Progenitor cell of endocrine pancreas (in vitro differentiated cells): Measurements from ENCODE around the gene PAWR. TPM values are rescaled to one million over a fixed set of nuclear protein-coding genes. Genes with fewer than 3 reads are reported as not detected.

Source experiments
- DNase-seq: peaks from one replicate; pipeline ENCODE4 v3.0.0; 2021; ENCODE audit warnings: low spot score; ENCODE audit not compliant: unreplicated experiment
- H3K27ac Mint-ChIP-seq: 2 replicates; pipeline ENCODE4 v1.8.0; 2021; ENCODE audit warnings: mild to moderate bottlenecking, moderate library complexity, mixed read lengths
- H3K27me3 Mint-ChIP-seq: 2 replicates; pipeline ENCODE4 v1.8.0; 2021; ENCODE audit warnings: mixed read lengths
- H3K36me3 Mint-ChIP-seq: 2 replicates; pipeline ENCODE4 v1.8.0; 2022; ENCODE audit warnings: mixed read lengths; ENCODE audit not compliant: insufficient read depth
- H3K4me1 Mint-ChIP-seq: 2 replicates; pipeline ENCODE4 v1.8.0; 2021; ENCODE audit warnings: low read depth, mixed read lengths
- H3K4me3 Mint-ChIP-seq: 2 replicates; pipeline ENCODE4 v1.8.0; 2021; ENCODE audit warnings: low read depth, mild to moderate bottlenecking, moderate library complexity, mixed read lengths
- H3K9me3 Mint-ChIP-seq: 2 replicates; pipeline ENCODE4 v1.8.0; 2021; ENCODE audit warnings: low read depth, mixed read lengths
- CTCF ChIP-seq: fragments of 200-600 bp; sonication (generic); IDR thresholded peaks from one replicate; pipeline ENCODE4 v1.5.0; 2021; ENCODE audit warnings: antibody characterized with exemption, mild to moderate bottlenecking; ENCODE audit not compliant: unreplicated experiment
- total RNA-seq: library from RNA; stranded (reverse); gene quantifications from 2 replicates; pipeline ENCODE4 v1.2.1, GENCODE V29; 2021

The PAWR gene
- total RNA-seq, 1 donor from 2014 or later: 85.7 TPM

GRCh38 chr12:79698966-79699365 lies 8.2 kb upstream of the PAWR start:
- H3K27me3 Mint-ChIP-seq: peaks cover 3% of the 10 kb centered on the region
- no peak overlapping the region for H3K4me3 Mint-ChIP-seq
- no peak overlapping the region for H3K27ac Mint-ChIP-seq
- no peaks in the 10 kb centered on the region for H3K36me3 Mint-ChIP-seq
- DNase-seq: no peak
- TF ChIP-seq CTCF: no peak
- H3K9me3 Mint-ChIP-seq: no peaks in the 10 kb centered on the region
- H3K4me1 Mint-ChIP-seq: no peaks in the 10 kb centered on the region

DNA sequence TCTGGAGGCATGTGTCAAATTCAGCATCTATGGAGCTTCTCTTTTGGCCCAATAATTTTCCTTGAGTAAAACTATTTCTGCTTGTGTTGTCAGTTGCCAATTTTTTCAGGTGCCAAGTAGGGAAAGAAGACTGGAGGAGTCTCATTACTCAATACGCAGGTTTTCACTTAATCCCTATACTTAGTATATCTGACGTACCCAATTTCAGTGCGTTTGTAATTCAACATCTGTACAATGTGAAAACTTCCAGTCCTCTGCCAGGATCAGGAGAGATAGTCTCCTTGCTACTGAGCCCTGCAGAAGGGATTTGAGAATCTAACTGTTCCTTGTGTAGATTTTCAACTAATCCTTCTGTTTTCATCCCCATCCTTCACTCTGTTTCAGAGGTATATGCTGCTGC lies 5.7 kb upstream of the PAWR start:
- Mint-ChIP-seq H3K4me3 (no peak overlapping the region), H3K9me3 (no peaks in the 10 kb centered on the region), H3K4me1 (peaks cover 11% of the 10 kb centered on the region), H3K27me3 (peaks cover 20% of the 10 kb centered on the region), H3K27ac (no peak overlapping the region), H3K36me3 (no peaks in the 10 kb centered on the region)
- DNase-seq: no peak
- TF ChIP-seq CTCF: no peak

DNA sequence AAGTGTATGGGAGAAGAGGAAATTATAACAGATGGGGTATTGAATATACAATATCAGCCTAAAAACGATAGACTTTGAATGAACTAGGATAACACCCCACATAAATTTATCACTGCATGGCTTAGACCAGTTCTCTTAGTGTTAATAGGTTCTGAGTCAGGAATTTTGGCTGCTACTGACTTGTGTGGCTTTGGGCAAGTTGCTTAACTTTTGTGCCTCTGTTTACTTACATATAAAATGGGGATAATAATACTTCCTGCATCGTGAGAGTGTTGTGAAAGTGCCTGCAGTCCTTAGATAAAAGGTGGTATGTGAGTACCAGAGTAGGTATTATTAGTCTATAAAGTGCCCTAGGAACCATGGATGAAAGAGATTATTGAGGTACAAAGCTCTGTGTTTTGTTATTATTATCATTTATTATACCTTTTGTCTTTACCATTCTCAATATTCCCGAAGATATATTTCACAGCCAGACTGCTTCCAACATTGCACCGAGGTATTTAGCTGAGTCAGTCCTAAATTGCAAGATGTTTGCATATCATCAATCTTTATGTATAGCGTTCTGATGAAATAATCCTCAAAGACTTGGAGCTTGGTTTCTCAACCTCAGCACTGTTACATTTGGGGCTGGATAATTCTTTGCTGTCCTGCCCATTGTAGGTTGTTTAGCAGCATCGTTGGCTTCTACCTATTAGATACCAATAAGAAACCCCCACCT lies 2.3 kb upstream of the PAWR start:
- Mint-ChIP-seq H3K27me3 (peaks cover 20% of the 10 kb centered on the region), H3K4me1 (peaks cover 19% of the 10 kb centered on the region), H3K4me3 (no peak overlapping the region), H3K36me3 (no peaks in the 10 kb centered on the region), H3K9me3 (no peaks in the 10 kb centered on the region), H3K27ac (no peak overlapping the region)
- no peak for TF ChIP-seq CTCF
- DNase-seq: no peak

DNA sequence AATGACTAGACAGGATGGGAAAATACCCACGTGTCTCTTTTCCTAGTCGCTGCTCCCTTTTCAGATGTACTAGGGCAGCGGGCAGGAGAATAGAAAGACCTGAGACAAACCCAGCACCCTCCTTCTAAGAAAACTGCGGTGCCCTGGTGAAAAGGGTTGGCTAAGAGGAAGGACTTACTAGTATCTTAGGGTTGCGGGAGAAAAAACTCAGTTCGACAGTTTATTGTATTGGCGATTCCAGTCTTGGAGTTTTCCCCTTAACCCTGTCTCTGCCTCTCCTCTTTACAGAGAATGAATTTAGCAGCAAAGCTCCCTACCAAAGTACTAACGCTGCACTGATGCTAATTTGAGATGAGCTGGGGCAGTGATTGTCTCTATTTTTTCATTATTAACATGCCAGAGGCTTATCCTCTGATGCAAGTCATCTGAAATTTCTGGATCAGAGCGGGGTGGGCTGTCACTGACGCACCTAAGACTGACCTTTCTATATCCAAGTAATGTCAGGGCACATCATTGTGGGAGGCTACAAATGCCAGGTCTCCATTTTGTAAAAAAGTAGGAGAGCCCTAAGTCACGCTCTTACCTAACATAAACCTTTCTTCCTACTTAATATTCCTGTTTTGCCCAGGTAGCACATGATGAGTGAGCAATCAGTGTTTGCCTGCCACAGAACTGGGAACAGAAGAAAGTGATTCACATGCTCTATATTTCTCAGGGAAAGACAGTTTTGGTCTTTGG lies 916 bp upstream of the PAWR start:
- Mint-ChIP-seq H3K9me3 (no peaks in the 10 kb centered on the region), H3K36me3 (no peaks in the 10 kb centered on the region), H3K27me3 (peaks cover 25% of the 10 kb centered on the region), H3K4me3 (peak overlapping the region; percentile 79), H3K4me1 (peaks cover 32% of the 10 kb centered on the region), H3K27ac (peak overlapping the region; percentile 98)
- no peak for TF ChIP-seq CTCF
- no peak for DNase-seq

DNA sequence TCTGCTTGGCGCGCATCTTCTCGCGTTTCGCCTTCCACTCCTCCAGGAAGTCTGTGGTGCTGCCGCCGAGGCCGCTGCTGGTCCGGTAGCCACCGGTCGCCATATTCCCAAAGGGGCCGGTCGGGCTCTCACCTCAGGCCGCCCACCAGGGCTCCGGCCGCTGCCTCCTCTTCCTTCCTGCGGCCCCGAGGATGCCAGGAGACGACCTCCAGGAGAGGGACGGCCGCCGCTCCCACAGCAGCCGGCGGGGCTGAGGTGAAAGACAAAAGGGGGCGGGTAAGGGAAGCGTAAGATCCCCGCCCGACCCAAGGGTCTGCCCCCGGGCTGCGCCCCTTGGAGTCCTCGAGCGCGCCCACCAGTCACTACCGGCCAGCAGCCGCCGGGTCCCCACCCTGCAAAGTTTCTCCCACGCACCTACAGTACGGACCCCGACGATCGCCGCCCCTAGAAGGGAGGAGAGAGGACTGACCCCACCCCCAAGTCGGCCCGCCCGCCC lies 574 bp downstream of the PAWR start:
- TF ChIP-seq CTCF: no peak
- Mint-ChIP-seq H3K27ac (peak overlapping the region; percentile 97), H3K36me3 (no peaks in the 10 kb centered on the region), H3K27me3 (peaks cover 36% of the 10 kb centered on the region), H3K4me3 (peak overlapping the region; percentile 87), H3K9me3 (no peaks in the 10 kb centered on the region), H3K4me1 (peaks cover 38% of the 10 kb centered on the region)
- no peak for DNase-seq
